MM.1S (cell line): ENCODE results near the gene HMGA1.

ENCODE experiments used
- DNase-seq: peaks from one replicate; pipeline ENCODE4 v3.0.0-alpha.2; 2015
- H2AFZ ChIP-seq: fragments of 300-600 bp; sonication (generic); 2 replicates; pipeline ENCODE4 v1.6.0; 2016; ENCODE audit warnings: antibody characterized with exemption, low read length
- H3F3A ChIP-seq: fragments of 300-600 bp; sonication (generic); 2 replicates; pipeline ENCODE4 v1.6.1; 2016; ENCODE audit warnings: mild to moderate bottlenecking, antibody characterized with exemption, low read length, moderate library complexity, mixed read lengths; ENCODE audit not compliant: insufficient read depth
- H3K27ac ChIP-seq: fragments of 300-600 bp; sonication (generic); 2 replicates; pipeline ENCODE4 v1.5.1; 2016; ENCODE audit warnings: mild to moderate bottlenecking, low read length
- H3K27me3 ChIP-seq: fragments of 300-600 bp; sonication (generic); replicated peaks from 2 replicates; pipeline ENCODE4 v1.6.0; 2016; ENCODE audit warnings: low read length; ENCODE audit not compliant: insufficient read depth
- H3K36me3 ChIP-seq: fragments of 300-600 bp; sonication (generic); replicated peaks from 2 replicates; pipeline ENCODE4 v1.6.1; 2016; ENCODE audit warnings: mild to moderate bottlenecking, low read length, mixed read lengths; ENCODE audit not compliant: insufficient read depth
- H3K4me1 ChIP-seq: fragments of 300-600 bp; sonication (generic); 2 replicates; pipeline ENCODE4 v1.6.1; 2016; ENCODE audit warnings: low read length, mixed read lengths
- H3K4me2 ChIP-seq: fragments of 300-600 bp; sonication (generic); 2 replicates; pipeline ENCODE4 v1.6.0; 2016; ENCODE audit warnings: low read depth, low read length
- H3K4me3 ChIP-seq: fragments of 300-600 bp; sonication (generic); 2 replicates; pipeline ENCODE4 v1.5.1; 2016; ENCODE audit warnings: low read length, mixed read lengths
- H3K79me2 ChIP-seq: fragments of 300-600 bp; sonication (generic); 2 replicates; pipeline ENCODE4 v1.6.1; 2016; ENCODE audit warnings: mixed run types, low read length, mixed read lengths
- H3K9ac ChIP-seq: fragments of 300-600 bp; sonication (generic); 2 replicates; pipeline ENCODE4 v1.6.1; 2016; ENCODE audit warnings: low read length, mixed read lengths
- H3K9me2 ChIP-seq: fragments of 300-600 bp; sonication (generic); replicated peaks from 2 replicates; pipeline ENCODE4 v1.6.1; 2016; ENCODE audit warnings: mild to moderate bottlenecking, low read length, mixed read lengths; ENCODE audit not compliant: insufficient read depth
- H3K9me3 ChIP-seq: fragments of 300-600 bp; sonication (generic); replicated peaks from 2 replicates; pipeline ENCODE4 v1.6.1; 2016; ENCODE audit warnings: mild to moderate bottlenecking, low read length, mixed read lengths; ENCODE audit not compliant: insufficient read depth
- H4K20me1 ChIP-seq: fragments of 300-600 bp; sonication (generic); 2 replicates; pipeline ENCODE4 v1.6.1; 2016; ENCODE audit warnings: mild to moderate bottlenecking, low read length, moderate library complexity, mixed read lengths; ENCODE audit not compliant: insufficient read depth
- CTCF ChIP-seq: fragments of 300-600 bp; sonication (generic); IDR thresholded peaks from 2 replicates; pipeline ENCODE4 v1.5.1; 2016; ENCODE audit warnings: antibody characterized with exemption, low read length, mixed read lengths
- EZH2 ChIP-seq: fragments of 300-600 bp; sonication (generic); optimal IDR thresholded peaks from 2 replicates; pipeline ENCODE3; 2017; ENCODE audit warnings: low read depth, mild to moderate bottlenecking, antibody characterized with exemption, low read length, mixed read lengths
- EZH2phosphoT487 ChIP-seq: fragments of 300-600 bp; sonication (generic); IDR thresholded peaks from 2 replicates; pipeline ENCODE4 v1.6.1; 2018; ENCODE audit warnings: antibody characterized with exemption, low read length

The HMGA1 gene

GRCh38 chr6:34218691-34219090, 18.0 kb upstream of the HMGA1 start:
- H3K27ac ChIP-seq = no peak overlapping the region
- no peak overlapping the region for H2AFZ ChIP-seq

GRCh38 chr6:34223381-34223955, 13.2 kb upstream of the HMGA1 start:
- Histone ChIP-seq H4K20me1 (no peaks in the 10 kb centered on the region), H3K27ac (no peak overlapping the region), H3F3A (no peaks in the 10 kb centered on the region), H3K9ac (peak overlapping the region; percentile 29; the same call in 1 of the 2 replicates), H3K9me2 (no peaks in the 10 kb centered on the region), H3K4me3 (peak overlapping the region; percentile 50), H3K36me3 (no peaks in the 10 kb centered on the region), H3K27me3 (no peaks in the 10 kb centered on the region), H3K4me1 (peaks cover 12% of the 10 kb centered on the region), H3K9me3 (no peaks in the 10 kb centered on the region), H3K4me2 (peak overlapping the region; percentile 98), H2AFZ (peak overlapping the region; percentile 95), H3K79me2 (no peaks in the 10 kb centered on the region)
- no peak for TF ChIP-seq CTCF
- no peak for TF ChIP-seq EZH2phosphoT487
- TF ChIP-seq EZH2 = no peak
- no peak for DNase-seq

More at GRCh38 chr6:34218691-34219090, 18.0 kb upstream of the HMGA1 start:
- H3K9me2 ChIP-seq = no peaks in the 10 kb centered on the region
- TF ChIP-seq EZH2phosphoT487 = no peak
- no peak for TF ChIP-seq EZH2
- no peak for TF ChIP-seq CTCF
- peaks cover 7% of the 10 kb centered on the region for H3K4me1 ChIP-seq
- H3K79me2 ChIP-seq = no peaks in the 10 kb centered on the region
- H3K27me3 ChIP-seq = no peaks in the 10 kb centered on the region
- no peak overlapping the region for H3K9ac ChIP-seq
- H3K36me3 ChIP-seq = no peaks in the 10 kb centered on the region
- no peaks in the 10 kb centered on the region for H3F3A ChIP-seq
- H3K4me2 ChIP-seq = no peak overlapping the region
- no peak overlapping the region for H3K4me3 ChIP-seq
- no peaks in the 10 kb centered on the region for H3K9me3 ChIP-seq
- H4K20me1 ChIP-seq = no peaks in the 10 kb centered on the region
- no peak for DNase-seq

- Histone ChIP-seq H3K27ac (peak overlapping the region; percentile 41; the same call in 1 of the 2 replicates), H3K9ac (peak overlapping the region; percentile 54), H3K36me3 (no peaks in the 10 kb centered on the region), H3K9me2 (no peaks in the 10 kb centered on the region), H4K20me1 (no peaks in the 10 kb centered on the region), H3K4me2 (peak overlapping the region; percentile 98), H3K79me2 (no peaks in the 10 kb centered on the region), H3K4me3 (peak overlapping the region; percentile 71), H3F3A (no peaks in the 10 kb centered on the region), H3K27me3 (no peaks in the 10 kb centered on the region), H3K4me1 (peaks cover 12% of the 10 kb centered on the region), H3K9me3 (no peaks in the 10 kb centered on the region), H2AFZ (peak overlapping the region; percentile 95)
- no peak for TF ChIP-seq CTCF
- TF ChIP-seq EZH2phosphoT487 = no peak
- DNase-seq = peak; percentile 94
These were observed 12.4 kb upstream of the HMGA1 start for GRCh38 chr6:34223956-34224940.
